Endothelial cell of umbilical vein (primary cell): ENCODE data around the gene HYLS1. TPM values are rescaled to one million over a fixed set of nuclear protein-coding genes. Genes with fewer than 3 reads are reported as not detected.

ENCODE experiments used
- BruUV-seq: library from RNA; stranded (reverse); fragments of 400-500 nt; replicated peaks from 2 replicates; lab custom pipeline; 2021; lab: Mats Ljungman, UMichigan
- CTCF ChIA-PET: fragments of 300-600, 350-600 bp; sonication (Branson Sonifier 250); formaldehyde crosslinking; loops from one replicate; lab custom pipeline; 2021; ENCODE audit warnings: antibody characterized with exemption, inconsistent platforms; lab: Charles Lee
- POLR2A ChIA-PET: fragments of 300-600, 350-600 bp; sonication (Branson Sonifier 250); formaldehyde crosslinking; loops from one replicate; lab custom pipeline; 2021; ENCODE audit warnings: antibody characterized with exemption, inconsistent platforms; lab: Charles Lee
- DNase-seq: peaks from one replicate; pipeline ENCODE4 v3.0.0-alpha.2; 2011; ENCODE audit warnings: low read depth, low spot score
- FAIRE-seq: peaks from 2 replicates; lab custom pipeline; 2011; peaks lifted over from hg19 to GRCh38; lab: Jason Lieb, UNC
- H2AFZ ChIP-seq: 2 replicates; pipeline ENCODE4 v1.6.0; 2012; ENCODE audit warnings: low read depth, low read length, control low read depth, inconsistent platforms
- H3K27ac ChIP-seq: 2 replicates; pipeline ENCODE4 v1.5.1; 2011; ENCODE audit warnings: low read depth, mild to moderate bottlenecking, control low read depth, low read length, moderate library complexity; ENCODE audit not compliant: insufficient read depth
- H3K27me3 ChIP-seq, 2 experiments: 2 replicates each; pipeline versions ENCODE4 v1.6.0 to v1.6.1; 2011; ENCODE audit warnings: low read length in 2 of 2, mixed read lengths in 1 of 2; ENCODE audit not compliant: control insufficient read depth in 2 of 2, insufficient read depth in 2 of 2
- H3K36me3 ChIP-seq, 2 experiments: 2 replicates in 1 of 2; 3 replicates in 1 of 2; pipeline ENCODE4 v1.5.1; 2011; ENCODE audit warnings: low read length in 2 of 2, mild to moderate bottlenecking in 1 of 2, moderate library complexity in 1 of 2; ENCODE audit not compliant: control insufficient read depth in 2 of 2, insufficient read depth in 2 of 2; ENCODE audit errors: extremely low read depth in 1 of 2
- H3K4me1 ChIP-seq: 3 replicates; pipeline ENCODE4 v1.5.1; 2011; ENCODE audit warnings: mild to moderate bottlenecking, low read length; ENCODE audit not compliant: control insufficient read depth, insufficient read depth; ENCODE audit errors: extremely low read depth
- H3K4me2 ChIP-seq: 2 replicates; pipeline ENCODE4 v1.6.1; 2011; ENCODE audit warnings: low read length, control low read depth, mixed read lengths; ENCODE audit not compliant: insufficient read depth
- H3K4me3 ChIP-seq, 3 experiments: fragments of 200-600 bp in 1 of 3; sonication (generic), shearing (Covaris generic) in 1 of 3; replicated peaks in 1 of 3; 2 replicates each; pipeline ENCODE4 v1.5.1; 2011 to 2016; ENCODE audit warnings: control low read depth in 3 of 3, low read length in 3 of 3, mild to moderate bottlenecking in 2 of 3, inconsistent platforms in 1 of 3, low read depth in 1 of 3, moderate library complexity in 1 of 3; ENCODE audit not compliant: insufficient read depth in 1 of 3
- H3K79me2 ChIP-seq: 2 replicates; pipeline ENCODE4 v1.6.0; 2012; ENCODE audit warnings: low read length, inconsistent platforms; ENCODE audit not compliant: control insufficient read depth, insufficient read depth
- H3K9ac ChIP-seq: replicated peaks from 2 replicates; pipeline ENCODE3; 2011; ENCODE audit warnings: low read length, control low read depth; ENCODE audit not compliant: insufficient read depth; ENCODE audit errors: extremely low read depth
- H3K9me1 ChIP-seq: replicated peaks from 3 replicates; pipeline ENCODE4 v1.6.0; 2011; ENCODE audit warnings: mild to moderate bottlenecking, low read length; ENCODE audit not compliant: control insufficient read depth, insufficient read depth; ENCODE audit errors: extremely low read depth
- H3K9me3 ChIP-seq: replicated peaks from 2 replicates; pipeline ENCODE4 v1.5.1; 2012; ENCODE audit warnings: low read length, inconsistent platforms; ENCODE audit not compliant: control insufficient read depth, insufficient read depth
- H4K20me1 ChIP-seq: replicated peaks from 2 replicates; pipeline ENCODE3; 2011; ENCODE audit warnings: mild to moderate bottlenecking, low read length; ENCODE audit not compliant: control insufficient read depth, insufficient read depth; ENCODE audit errors: extremely low read depth
- EZH2 ChIP-seq: IDR thresholded peaks from 2 replicates; pipeline ENCODE4 v1.6.1; 2012; ENCODE audit warnings: borderline replicate concordance, low read depth, mild to moderate bottlenecking, moderate library complexity, low read length, inconsistent platforms; ENCODE audit not compliant: severe bottlenecking
- FOS ChIP-seq: IDR thresholded peaks from 2 replicates; pipeline ENCODE4 v1.6.1; 2011; ENCODE audit warnings: mild to moderate bottlenecking, low read length, moderate library complexity, borderline replicate concordance; ENCODE audit not compliant: insufficient read depth
- GATA2 ChIP-seq: IDR thresholded peaks from 2 replicates; pipeline ENCODE4 v1.7.0; 2011; ENCODE audit warnings: low read depth, mild to moderate bottlenecking, moderate library complexity, mixed read lengths, low read length; ENCODE audit not compliant: insufficient read length, insufficient read depth
- JUN ChIP-seq: IDR thresholded peaks from 2 replicates; pipeline ENCODE4 v1.6.1; 2011; ENCODE audit warnings: borderline replicate concordance, low read depth; ENCODE audit not compliant: insufficient read length, insufficient read depth
- MYC ChIP-seq: IDR thresholded peaks from one replicate; pipeline ENCODE4 v1.6.1; 2011; ENCODE audit warnings: mild to moderate bottlenecking, low read depth, low read length
- POLR2A ChIP-seq: IDR thresholded peaks from 2 replicates; pipeline ENCODE4 v1.6.1; 2012; ENCODE audit warnings: low read depth, mild to moderate bottlenecking, control low read depth, low read length
- POLR2AphosphoS5 ChIP-seq: IDR thresholded peaks from 2 replicates; pipeline ENCODE4 v1.6.1; 2012; ENCODE audit warnings: low read depth, mild to moderate bottlenecking, control low read depth, low read length, moderate library complexity; ENCODE audit not compliant: insufficient read depth
- dilution Hi-C: fragments of 300-500 bp; cut with MboI; formaldehyde crosslinking; loops from one replicate; pipeline ENCODE4 v1.15.0; 2019; ENCODE audit warnings: low sequenced_read_pairs; ENCODE audit not compliant: extremely low pct_ligation_motif_present
- intact Hi-C: fragments of 100-400 bp; cut with micrococcal nuclease; formaldehyde crosslinking; loops from one replicate; pipeline ENCODE4 v1.10.0; 2022
- polyA plus RNA-seq, 4 experiments: library from polyadenylated mRNA; depleted of rRNA in 3 of 4; stranded (reverse) in 3 of 4; unstranded in 1 of 4; fragments of >200 nt; gene quantifications; 2 replicates each; pipeline versions ENCODE4 v1.2.1 to v1.2.3, GENCODE V29; 2011 to 2012; ENCODE audit warnings: missing spikeins in 1 of 4
- total RNA-seq: library from RNA; stranded (reverse); gene quantifications from 2 replicates; pipeline ENCODE4 v1.2.3, GENCODE V29; 2021
- TF ChIP-seq, protein P1 (sequence below): IDR thresholded peaks from 2 replicates; pipeline ENCODE4 v1.6.1; 2011; ENCODE audit not compliant: insufficient read depth, insufficient read length
- TF ChIP-seq, protein P2 (sequence below), 2 donors: IDR thresholded peaks; 1 replicate in 1 of 2; 2 replicates in 1 of 2; pipeline ENCODE4 v1.5.1; 2011; ENCODE audit warnings: low read length in 2 of 2, mild to moderate bottlenecking in 2 of 2, moderate library complexity in 2 of 2, control low read depth in 1 of 2, inconsistent platforms in 1 of 2, low read depth in 1 of 2; ENCODE audit not compliant: insufficient read depth in 1 of 2; ENCODE audit errors: extremely low read depth in 1 of 2

HYLS1 gene
- total and polyA plus RNA-seq, 2 donors (not counting 3 experiments of a cell fraction or from before 2014, with no cell fraction given) = 4.7 to 12.6 TPM

DNA sequence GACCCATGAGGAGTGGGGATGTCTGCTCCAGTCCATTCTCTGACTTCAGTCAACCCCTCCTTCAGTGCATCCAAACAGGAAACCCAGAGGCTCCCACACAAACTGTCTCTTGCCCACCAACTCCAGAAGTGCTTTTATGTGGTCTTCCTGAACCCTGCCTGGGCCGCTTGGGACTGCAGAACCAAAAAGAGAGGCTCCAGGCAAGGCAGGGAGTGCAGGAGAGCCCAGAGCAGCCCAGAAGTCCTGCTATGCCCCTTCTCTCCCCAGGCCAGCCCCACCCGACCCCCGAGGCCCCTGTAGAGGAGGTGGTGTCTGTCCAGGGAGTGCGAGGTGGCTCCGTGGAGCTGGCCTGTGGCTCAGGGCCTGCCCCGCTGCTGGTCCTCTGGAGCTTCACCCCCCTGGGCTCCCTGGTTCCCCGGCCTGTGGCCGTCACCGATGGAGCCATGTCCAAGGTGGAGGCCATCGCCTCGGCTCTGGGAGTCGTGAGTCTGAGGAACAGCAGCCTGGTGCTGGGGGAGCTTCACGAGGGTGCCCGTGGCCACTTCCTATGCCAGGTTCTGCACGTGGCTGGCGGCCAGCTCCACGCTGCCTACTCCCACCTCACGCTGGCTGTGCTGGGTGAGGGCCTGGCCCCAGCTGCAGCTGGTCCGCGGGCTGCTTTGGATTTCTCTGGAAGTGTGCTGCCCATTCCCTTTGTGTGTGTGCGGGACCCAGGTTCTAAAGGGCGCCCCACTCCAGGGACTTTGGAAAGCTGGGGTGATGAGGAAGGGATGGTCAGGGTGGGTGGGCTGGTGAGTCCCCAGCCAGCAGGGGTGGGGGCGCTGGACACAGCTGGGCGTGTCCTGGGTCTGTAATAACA, 60.2 kb downstream of the HYLS1 start:
- BruUV-seq = no TSS peak
- Histone ChIP-seq H3K79me2 (no peaks in the 10 kb centered on the region), H3K9me3 (no peaks in the 10 kb centered on the region), H3K9ac (no peak overlapping the region), H4K20me1 (no peaks in the 10 kb centered on the region), H3K36me3 (no peaks in the 10 kb centered on the region), H3K27ac (no peak overlapping the region), H2AFZ (no peak overlapping the region), H3K4me3 (no peak overlapping the region), H3K9me1 (no peaks in the 10 kb centered on the region), H3K27me3 (no peaks in the 10 kb centered on the region), H3K4me2 (no peak overlapping the region), H3K4me1 (no peaks in the 10 kb centered on the region)
- ChIA-PET POLR2A (no interaction called here), CTCF (interaction anchor here (0.6 kb wide), 1 partner anchor 562 kb away, joined by 3 read pairs; no protein-coding TSS in a partner anchor)
- TF ChIP-seq POLR2AphosphoS5 (no peak), GATA2 (no peak), EZH2 (no peak), JUN (no peak), POLR2A (no peak), MYC (no peak), FOS (no peak)
- TF ChIP-seq, protein P1, sequence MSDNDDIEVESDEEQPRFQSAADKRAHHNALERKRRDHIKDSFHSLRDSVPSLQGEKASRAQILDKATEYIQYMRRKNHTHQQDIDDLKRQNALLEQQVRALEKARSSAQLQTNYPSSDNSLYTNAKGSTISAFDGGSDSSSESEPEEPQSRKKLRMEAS = no peak
- TF ChIP-seq, protein P2, sequence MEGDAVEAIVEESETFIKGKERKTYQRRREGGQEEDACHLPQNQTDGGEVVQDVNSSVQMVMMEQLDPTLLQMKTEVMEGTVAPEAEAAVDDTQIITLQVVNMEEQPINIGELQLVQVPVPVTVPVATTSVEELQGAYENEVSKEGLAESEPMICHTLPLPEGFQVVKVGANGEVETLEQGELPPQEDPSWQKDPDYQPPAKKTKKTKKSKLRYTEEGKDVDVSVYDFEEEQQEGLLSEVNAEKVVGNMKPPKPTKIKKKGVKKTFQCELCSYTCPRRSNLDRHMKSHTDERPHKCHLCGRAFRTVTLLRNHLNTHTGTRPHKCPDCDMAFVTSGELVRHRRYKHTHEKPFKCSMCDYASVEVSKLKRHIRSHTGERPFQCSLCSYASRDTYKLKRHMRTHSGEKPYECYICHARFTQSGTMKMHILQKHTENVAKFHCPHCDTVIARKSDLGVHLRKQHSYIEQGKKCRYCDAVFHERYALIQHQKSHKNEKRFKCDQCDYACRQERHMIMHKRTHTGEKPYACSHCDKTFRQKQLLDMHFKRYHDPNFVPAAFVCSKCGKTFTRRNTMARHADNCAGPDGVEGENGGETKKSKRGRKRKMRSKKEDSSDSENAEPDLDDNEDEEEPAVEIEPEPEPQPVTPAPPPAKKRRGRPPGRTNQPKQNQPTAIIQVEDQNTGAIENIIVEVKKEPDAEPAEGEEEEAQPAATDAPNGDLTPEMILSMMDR (IDR thresholded peaks at IDR 0.05; ENCODE audit: extremely low read depth in 1 of 2, insufficient read depth in 1 of 2, low read depth in 1 of 2, low read length in 2 of 2) = no peak
- intact Hi-C loops (no loop called here), dilution Hi-C loops (no loop called here)
- no peak for DNase-seq
- no peak for FAIRE-seq
